Left colon (tissue), 2 donors: ENCODE measurements around the gene SMCO3. TPM values are rescaled to one million over a fixed set of nuclear protein-coding genes. Genes with fewer than 3 reads are reported as not detected.

Experiments
- ATAC-seq: fragments of 200-7000 bp; cut with Tn5 transposase; one replicate; pipeline ENCODE4 v1.9.1; 2020; ENCODE audit warnings: mild to moderate bottlenecking, moderate library complexity
- DNase-seq, 2 donors: peaks; one replicate each; pipeline ENCODE4 v3.0.0-alpha.2; 2020
- intact Hi-C, 2 donors: fragments of 100-400 bp; cut with DNase I in 1 of 2; cut with micrococcal nuclease in 1 of 2; formaldehyde crosslinking; loops; one replicate each; pipeline versions ENCODE4 v1.11.2 to v1.14.0; 2022; cut with DNase I, micrococcal nuclease
- long read RNA-seq: library from polyadenylated mRNA; unstranded; transcript quantifications from one replicate; pipeline ENCODE4 v2.0.0, GENCODE V29; 2021
- total RNA-seq, 2 donors: library from RNA; stranded (reverse); fragmentation: NEBNext Ultra II Directional; extraction: Animal tissue kit (Norgen Biotek cat#: 25700); gene quantifications; one replicate each; pipeline ENCODE4 v1.2.1, GENCODE V29; 2021
- donor health status: DM: no; HTN: no; CAD: no.
- donor health status: DM: yes; HTN: yes; CAD: no.

Gene SMCO3
- not detected for total RNA-seq
- long read RNA-seq, result 0 reads

- DNase-seq (no peak), ATAC-seq (no peak)
- intact Hi-C loops, result no loop called here
Measured at GRCh38 chr12:14814014-14814413, at the start of gene SMCO3. Gene SMCO3 (minus strand): TSS chr12:14814182. CDS start chr12:14806680, 7,502 bp downstream.

DNA sequence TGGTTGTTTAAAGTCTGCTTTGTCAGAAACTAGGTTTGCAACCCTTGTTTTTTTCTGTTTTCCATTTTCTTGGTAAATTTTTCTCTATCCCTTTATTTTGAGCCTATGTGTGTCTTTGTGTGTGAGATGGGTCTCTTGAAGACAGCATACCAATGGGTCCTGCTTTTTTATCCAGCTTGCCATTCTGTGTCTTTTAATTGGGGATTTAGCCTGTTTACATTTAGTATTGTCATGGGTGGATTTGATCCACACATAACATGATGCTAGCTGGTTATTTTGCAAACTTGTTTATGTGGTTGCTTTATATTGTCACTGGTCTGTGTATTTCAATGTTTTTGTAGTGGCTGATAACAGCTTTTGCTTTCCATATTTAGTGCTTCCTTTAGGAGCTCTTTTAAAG is 46.5 kb upstream of the SMCO3 start:
- intact Hi-C loops, result no loop called here
- DNase-seq (no peak), ATAC-seq (no peak)

DNA sequence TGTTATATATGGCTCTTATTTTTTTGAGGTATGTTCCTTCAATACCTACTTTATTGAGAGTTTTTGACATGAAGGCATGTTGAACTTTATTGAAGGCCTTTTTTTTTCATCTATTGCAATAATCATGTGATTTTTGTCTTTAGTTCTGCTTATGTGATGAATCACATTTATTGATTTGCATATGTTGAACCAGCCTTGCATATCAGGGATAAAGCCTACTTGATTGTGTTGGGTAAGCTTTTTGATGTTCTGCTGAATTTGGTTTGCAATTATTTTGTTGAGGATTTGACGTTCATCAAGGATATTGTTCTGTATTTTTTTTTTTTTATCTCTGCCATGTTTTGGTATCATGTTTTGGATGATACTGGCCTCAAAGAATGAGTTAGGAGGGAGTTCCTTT is 44.5 kb upstream of the SMCO3 start:
- intact Hi-C loops, result no loop called here
- no peak for ATAC-seq
- no peak for DNase-seq

GRCh38 chr12:14854586-14855183 is 40.7 kb upstream of the SMCO3 start:
- intact Hi-C loops, result no loop called here
- DNase-seq, result no peak
- no peak for ATAC-seq

GRCh38 chr12:14853961-14854360 is 40.0 kb upstream of the SMCO3 start:
- no peak for DNase-seq
- no peak for ATAC-seq
- intact Hi-C loops, result loop anchor here in 1 of 2 donors (2.0 kb wide), 1 partner anchor 413 kb away; no protein-coding TSS in a partner anchor

GRCh38 chr12:14852880-14853279 is 38.9 kb upstream of the SMCO3 start:
- intact Hi-C loops, result loop anchor here in 1 of 2 donors (2.0 kb wide), 1 partner anchor 414 kb away; no protein-coding TSS in a partner anchor
- DNase-seq (no peak), ATAC-seq (no peak)

DNA sequence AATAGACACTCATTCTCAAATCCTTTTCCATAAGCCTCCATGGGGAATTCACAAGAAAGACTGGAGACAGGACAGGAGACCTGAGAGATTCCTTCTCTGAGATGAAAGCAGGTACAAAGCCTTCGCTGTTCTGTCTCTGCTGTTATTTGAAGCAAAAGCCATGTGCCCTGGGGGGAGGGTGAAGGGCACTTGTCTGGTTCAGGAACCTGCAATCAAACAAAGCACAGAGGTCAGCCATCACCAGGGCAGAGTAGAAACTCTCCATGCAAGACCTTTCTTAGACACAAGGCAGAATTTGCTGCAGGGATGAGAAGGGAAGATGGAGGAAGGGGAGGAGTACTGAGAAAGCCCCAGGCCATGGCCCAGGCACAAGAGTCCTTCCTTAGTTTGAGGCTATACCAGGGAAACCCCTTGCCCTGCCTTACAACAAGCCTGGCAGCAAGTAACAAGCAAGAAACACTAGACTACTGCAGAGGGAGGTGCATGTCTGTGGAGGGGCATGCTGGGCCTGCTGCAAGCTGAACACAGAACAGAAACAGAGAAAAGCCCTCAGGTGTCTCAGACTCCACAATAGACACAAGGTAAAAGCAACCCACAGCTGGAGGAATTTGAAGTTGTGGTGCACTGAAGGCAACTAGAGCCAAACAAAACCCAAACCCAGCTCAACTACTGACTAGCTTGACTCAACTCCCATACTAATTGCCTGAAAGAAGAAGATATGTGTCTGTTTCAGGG is 37.1 kb upstream of the SMCO3 start:
- ATAC-seq, result no peak
- intact Hi-C loops, result no loop called here

DNA sequence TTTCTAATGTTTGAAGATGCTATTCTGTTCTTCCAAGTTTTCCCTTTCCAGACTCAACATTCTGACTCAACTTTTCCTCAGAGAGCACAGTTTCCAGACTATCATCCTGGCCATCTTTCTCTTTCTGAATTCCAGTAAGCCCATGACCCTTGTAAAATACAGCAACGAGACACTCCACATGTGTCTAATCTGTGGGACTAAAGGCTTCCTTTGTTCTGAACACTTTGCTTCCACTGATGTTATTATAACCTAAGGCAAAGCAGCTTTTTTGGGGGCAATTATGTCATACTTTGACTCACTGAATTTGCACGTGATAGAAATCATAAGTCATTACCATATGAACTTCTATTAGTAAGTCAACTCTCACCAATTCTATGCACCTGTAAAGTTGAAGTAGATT is 35.7 kb upstream of the SMCO3 start:
- ATAC-seq, result no peak
- intact Hi-C loops, result loop anchor here in 1 of 2 donors (10.0 kb wide), 1 partner anchor 145 kb away; no protein-coding TSS in a partner anchor
- DNase-seq, result no peak

More for the DNA sequence above, 37.1 kb upstream of the SMCO3 start:
- DNase-seq, result no peak

DNA sequence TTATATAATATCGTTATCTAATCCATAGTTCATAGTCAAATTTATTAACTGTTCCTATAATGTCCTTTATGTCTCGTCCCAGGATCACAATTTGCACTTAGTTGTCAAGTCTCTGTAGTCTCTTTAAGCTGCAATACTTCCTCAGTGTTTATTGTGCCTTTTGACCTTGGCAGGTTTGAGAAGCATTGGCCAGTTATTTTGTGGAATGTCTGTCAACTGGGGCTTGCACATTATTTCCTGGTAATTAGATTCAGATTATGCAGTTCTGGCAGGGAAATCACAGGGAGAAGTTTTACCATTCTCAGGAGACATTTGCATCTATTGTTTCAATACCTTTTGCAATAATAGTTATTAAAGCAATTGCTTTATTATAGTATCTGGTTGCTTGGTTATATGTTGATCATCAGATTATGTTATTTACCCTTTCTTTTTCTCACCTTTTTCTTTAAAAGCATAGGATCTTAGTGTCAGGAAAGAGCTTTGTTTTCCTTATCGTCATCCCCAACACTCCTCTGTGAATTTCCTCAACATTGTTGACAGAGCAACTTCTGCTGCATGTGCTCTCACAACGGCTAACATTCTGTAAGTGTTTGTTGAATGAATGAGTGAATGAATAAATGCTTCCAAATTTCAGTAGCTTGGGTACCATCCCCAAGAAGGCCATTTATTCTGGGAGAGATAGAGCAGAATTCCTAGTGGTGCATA is 33.0 kb upstream of the SMCO3 start:
- intact Hi-C loops, result loop anchor here (2.0 to 10.0 kb wide), 2 partner anchors 148 kb away; no protein-coding TSS in a partner anchor
- no peak for ATAC-seq
- DNase-seq, result no peak

DNA sequence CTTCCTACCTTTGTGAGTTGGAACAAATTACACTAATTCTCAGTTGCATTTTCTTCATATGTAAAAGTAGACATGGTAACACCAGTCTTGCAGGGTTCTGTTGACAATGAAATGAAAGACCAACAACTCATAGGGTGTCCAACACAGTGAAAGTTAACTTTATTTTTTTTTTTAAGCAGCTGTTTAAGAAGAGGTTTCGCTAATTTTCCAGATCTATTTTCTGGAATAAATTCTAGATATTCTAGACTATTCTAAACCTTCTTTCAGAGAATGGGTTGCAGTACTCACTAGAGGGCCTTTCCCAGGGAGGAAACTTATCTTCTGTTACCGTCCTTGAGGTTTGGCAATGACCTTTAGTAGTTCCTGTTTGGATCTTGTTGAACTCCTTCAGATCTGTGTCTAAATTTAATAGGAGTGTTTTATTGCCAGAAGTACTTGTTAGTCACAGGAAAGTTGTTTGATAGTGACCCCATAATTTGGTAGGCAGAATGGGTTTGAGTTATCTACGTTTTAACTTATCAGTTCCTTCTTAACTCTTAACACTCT is 32.1 kb upstream of the SMCO3 start:
- no peak for DNase-seq
- intact Hi-C loops, result loop anchor here (2.0 to 10.0 kb wide), 2 partner anchors 149 kb away; no protein-coding TSS in a partner anchor
- peak; percentile 53 for ATAC-seq

- intact Hi-C loops, result loop anchor here in 1 of 2 donors (10.0 kb wide), 1 partner anchor 149 kb away; no protein-coding TSS in a partner anchor
- DNase-seq (peak in 1 of 2 donors; percentile 35), ATAC-seq (peak; percentile 72)
Measured at GRCh38 chr12:14845350-14845750, 31.4 kb upstream of the SMCO3 start.

- intact Hi-C loops, result loop anchor here in 1 of 2 donors (10.0 kb wide), 1 partner anchor 150 kb away; no protein-coding TSS in a partner anchor
- ATAC-seq (no peak), DNase-seq (no peak)
Measured at GRCh38 chr12:14844401-14844800, 30.4 kb upstream of the SMCO3 start.

- DNase-seq (no peak), ATAC-seq (no peak)
- intact Hi-C loops, result loop anchor here in 1 of 2 donors (10.0 kb wide), 1 partner anchor 151 kb away; no protein-coding TSS in a partner anchor
Measured at GRCh38 chr12:14843425-14843887, 29.5 kb upstream of the SMCO3 start, which contains the start of gene ART4. Gene ART4 (minus strand): TSS chr12:14843526. CDS start chr12:14843113, 413 bp downstream.

DNA sequence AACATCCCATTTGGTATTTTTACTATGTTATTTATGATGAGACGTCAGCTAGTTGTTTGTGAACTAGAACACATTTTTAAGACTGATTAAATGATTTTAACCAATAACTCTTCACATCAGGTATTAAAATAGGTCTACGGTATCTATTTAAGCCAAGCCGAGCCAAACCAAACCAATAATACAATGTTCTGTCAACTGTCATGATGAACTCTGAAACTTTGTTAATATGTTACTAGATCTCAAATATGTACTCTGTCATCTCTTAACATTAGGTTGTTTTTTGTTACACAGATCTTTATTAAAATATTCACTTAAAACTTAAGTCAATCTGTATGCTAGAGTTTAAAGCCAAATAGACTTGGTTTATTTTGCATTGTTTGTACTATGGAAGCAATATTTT is 28.3 kb upstream of the SMCO3 start:
- peak; percentile 65 for ATAC-seq
- DNase-seq, result no peak

GRCh38 chr12:14841761-14842160 is 27.8 kb upstream of the SMCO3 start:
- DNase-seq (no peak), ATAC-seq (peak; percentile 8)
- intact Hi-C loops, result loop anchor here in 1 of 2 donors (10.0 kb wide), 1 partner anchor 153 kb away; no protein-coding TSS in a partner anchor

More for the DNA sequence above, 28.3 kb upstream of the SMCO3 start:
- intact Hi-C loops, result loop anchor here in 1 of 2 donors (10.0 kb wide), 1 partner anchor 152 kb away; no protein-coding TSS in a partner anchor

DNA sequence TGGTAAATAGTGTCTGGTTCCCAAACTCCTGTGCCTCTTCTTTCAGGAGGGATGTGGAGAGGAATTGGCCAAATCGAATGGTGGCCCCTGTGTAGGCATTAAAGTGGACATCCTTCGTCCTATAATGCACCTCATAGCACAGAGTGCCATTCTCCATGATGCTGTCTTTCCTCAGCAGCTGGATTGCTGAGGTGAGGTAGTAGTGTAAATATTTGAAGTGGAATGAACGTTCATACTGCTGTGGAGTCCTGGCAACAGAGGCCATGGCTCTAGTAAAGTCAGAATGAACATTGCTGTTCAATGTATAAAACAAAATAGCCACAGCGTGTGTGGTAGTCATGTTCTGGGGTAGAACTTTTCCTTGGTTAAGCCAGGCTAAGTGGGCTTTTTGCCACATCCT is 26.6 kb upstream of the SMCO3 start:
- DNase-seq, result no peak
- intact Hi-C loops, result loop anchor here in 1 of 2 donors (10.0 kb wide), 1 partner anchor 154 kb away; no protein-coding TSS in a partner anchor
- ATAC-seq, result peak; percentile 81

GRCh38 chr12:14839262-14839661 is 25.3 kb upstream of the SMCO3 start:
- intact Hi-C loops, result no loop called here
- ATAC-seq, result no peak
- no peak for DNase-seq
